Germinal center (tissue), 1 donor: Measurements from ENCODE around the gene ANKRD55.
"Not testable (repeated sequence)": the region's sequence is repeated elsewhere in the genome, so short reads cannot be mapped to it uniquely, and the experiment has no call there.

ENCODE experiments used
- DNase-seq: peaks from one replicate; pipeline ENCODE4 v3.0.0; 2012; ENCODE audit warnings: mixed read lengths, low spot score

Gene ANKRD55

GRCh38 chr5:56144211-56144610 is 88.9 kb downstream of the ANKRD55 start:
- DNase-seq = no peak

- DNase-seq = no peak
These were observed 89.8 kb downstream of the ANKRD55 start for GRCh38 chr5:56143373-56143714.

- DNase-seq = no peak
These were observed 90.3 kb downstream of the ANKRD55 start for GRCh38 chr5:56142614-56143372.

GRCh38 chr5:56142233-56142613 is 90.9 kb downstream of the ANKRD55 start:
- DNase-seq = no peak

DNA sequence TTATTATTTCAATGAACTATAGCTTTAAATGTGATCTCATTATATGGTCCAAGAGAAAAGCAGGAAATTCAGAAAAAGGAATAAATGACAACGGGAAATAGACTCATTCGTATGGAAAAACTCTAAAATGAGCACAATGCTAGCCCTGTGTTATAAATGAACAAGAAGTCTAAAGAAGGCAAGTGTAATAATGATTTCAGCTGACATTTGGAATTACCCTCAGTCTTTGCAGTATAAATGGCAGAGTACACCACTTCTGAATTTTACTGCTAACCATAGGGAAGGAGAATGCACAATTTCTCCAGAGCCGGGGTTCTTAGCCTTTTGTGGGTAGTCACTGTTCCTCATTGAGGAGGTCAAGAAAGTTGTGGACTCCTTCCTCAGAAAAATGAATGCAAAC is 93.1 kb downstream of the ANKRD55 start:
- DNase-seq = no peak

- DNase-seq = no peak
These were observed 102.5 kb downstream of the ANKRD55 start for GRCh38 chr5:56130664-56131063.

DNA sequence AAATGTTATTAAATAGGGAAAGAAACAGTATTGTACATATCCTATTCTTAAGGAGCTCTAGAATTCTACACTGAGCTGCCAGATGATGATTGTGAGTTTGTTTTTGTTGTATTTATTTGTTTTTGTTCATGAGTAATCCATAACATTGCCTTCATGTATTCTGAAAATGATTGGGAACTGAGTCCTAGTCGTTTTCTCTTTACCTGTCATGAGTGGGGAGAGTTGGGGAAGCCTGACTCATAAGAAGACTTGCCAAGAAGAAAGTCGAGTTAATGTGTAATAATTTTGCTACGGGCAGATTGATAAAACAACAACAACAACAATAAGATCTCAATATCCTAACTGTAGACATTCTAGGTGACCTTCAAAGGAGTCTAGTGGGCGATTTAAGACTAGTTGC is 103.8 kb downstream of the ANKRD55 start:
- no peak for DNase-seq

GRCh38 chr5:56128113-56128512 is 105.0 kb downstream of the ANKRD55 start:
- DNase-seq = no peak

- DNase-seq = no peak
These were observed 106.5 kb downstream of the ANKRD55 start for GRCh38 chr5:56126487-56127179.

GRCh38 chr5:56123531-56124243 is 109.4 kb downstream of the ANKRD55 start:
- DNase-seq = no peak

DNA sequence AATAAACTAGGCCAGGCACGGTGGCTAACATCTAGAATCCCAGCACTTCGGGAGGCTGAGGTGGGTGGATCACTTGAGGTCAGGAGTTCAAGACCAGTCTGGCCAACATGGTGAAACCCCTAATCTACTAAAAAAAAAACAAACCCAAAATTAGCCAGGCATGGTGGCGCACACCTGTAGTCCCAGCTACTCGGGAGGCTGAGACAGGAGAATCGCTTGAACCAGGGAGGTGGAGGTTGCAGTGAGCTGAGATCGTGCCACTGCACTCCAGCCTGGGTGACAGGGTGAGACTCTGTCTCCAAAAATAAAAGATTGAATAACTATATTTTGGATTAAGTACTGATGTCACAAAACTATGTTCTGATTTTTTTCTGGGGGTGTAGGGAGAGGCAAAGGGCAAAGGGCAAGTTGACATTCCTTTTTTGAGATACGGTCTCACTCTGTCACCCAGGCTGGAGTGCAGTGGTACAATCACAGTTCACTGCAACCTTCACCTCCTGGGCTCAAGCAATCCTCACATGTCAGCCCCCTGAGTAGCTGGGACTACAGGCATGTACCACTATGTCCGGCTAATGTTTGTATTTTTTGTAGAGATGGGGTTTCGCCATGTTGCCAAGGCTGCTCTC is 110.7 kb downstream of the ANKRD55 start:
- DNase-seq = not testable (repeated sequence)

GRCh38 chr5:56119050-56119449 is 114.1 kb downstream of the ANKRD55 start:
- no peak for DNase-seq

- DNase-seq = no peak
These were observed 116.5 kb downstream of the ANKRD55 start for GRCh38 chr5:56116599-56117141.

GRCh38 chr5:56115589-56115988 is 117.5 kb downstream of the ANKRD55 start:
- no peak for DNase-seq

- no peak for DNase-seq
These were observed 120.5 kb downstream of the ANKRD55 start for GRCh38 chr5:56112526-56113121.

- DNase-seq = no peak
These were observed 121.7 kb downstream of the ANKRD55 start for GRCh38 chr5:56111404-56111781.

DNA sequence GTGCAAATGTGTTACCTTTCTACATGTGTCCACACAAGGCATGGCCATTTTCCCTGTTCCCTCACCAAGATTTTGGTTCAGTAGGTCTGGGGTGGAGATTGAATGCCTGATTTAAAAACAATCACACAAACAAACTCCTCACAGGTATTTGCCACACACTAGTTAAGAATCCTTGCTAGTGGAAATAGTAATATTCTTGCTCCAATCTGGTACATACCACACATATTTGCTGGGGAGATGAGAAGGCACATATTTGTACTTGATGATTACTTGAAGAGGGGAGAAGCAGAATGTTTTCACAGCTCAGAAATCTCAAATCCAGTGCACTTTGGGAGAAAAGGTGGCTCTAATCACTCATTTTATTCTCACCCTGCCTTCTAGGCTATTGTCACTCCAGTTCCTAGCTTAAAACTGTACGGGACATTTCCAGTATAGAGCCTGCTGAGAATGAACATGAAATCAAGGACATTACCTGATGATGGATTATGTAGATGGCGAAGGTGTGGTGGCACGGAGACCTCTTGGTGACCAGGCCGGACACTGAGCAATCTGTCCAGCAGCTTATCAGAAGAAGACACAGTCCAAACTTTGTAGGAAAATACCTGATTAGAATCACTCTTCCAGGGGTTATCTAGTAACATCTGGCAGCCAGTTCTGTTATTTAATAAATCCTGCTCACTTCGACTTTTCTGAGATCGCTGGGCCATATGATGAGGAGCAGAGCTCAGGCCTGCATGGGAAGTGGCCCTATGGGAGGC is 122.3 kb downstream of the ANKRD55 start:
- no peak for DNase-seq

DNA sequence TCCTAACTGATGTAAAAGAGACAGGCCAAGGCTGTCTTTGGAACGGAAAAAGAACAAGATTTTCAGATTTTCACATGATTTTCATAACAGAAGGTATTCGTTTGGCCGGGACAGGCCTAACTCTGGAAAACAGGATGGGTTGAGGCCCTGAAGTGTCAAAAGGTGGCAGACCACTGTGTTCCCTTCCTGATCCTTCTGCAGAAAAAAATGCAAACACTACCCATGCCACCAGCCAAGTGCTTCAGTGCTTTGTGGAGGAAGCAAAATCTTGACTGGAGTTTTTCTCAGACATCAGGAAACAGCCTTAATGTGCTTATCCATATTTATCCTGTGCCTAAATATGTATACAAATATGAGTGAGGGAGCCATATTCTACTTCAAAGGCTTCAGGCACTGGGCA is 124.9 kb downstream of the ANKRD55 start:
- no peak for DNase-seq

- no peak for DNase-seq
These were observed 126.3 kb downstream of the ANKRD55 start for GRCh38 chr5:56106837-56107236.

DNA sequence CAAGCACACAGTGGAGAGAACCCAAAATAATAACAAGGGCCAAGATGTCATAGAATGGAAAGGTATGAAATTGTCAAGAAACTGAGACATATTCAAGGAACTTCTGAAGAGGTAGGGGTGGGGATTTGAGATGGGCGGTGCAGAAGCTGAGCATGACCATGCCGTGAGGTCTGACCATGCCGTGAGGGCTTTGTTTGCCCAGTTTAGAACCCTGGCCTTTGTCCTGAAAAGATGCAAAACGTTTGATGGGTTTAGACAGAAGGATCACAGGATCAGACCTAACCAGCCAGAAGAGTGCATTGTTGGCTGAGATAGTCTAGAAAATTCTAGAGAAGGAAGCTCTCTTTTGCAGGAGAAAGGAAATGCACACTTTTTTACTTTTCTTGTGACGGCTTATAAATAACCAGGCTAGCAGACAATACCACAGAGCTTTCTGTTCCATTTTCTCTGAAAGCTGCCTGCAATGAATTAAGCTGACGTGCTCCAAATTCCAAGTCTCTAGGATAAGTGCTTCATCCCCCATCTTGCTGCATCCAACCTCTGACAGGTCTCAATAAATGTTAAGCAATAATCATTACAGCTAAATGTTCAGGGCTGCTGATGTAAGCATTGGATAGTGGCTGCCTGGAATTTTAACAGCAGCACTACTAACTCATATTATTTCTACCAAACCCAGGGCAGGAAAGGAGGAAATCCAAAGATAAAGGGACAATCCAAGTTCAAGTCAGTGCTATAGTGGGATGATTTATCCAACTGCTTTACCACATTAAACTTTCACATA is 127.4 kb downstream of the ANKRD55 start:
- DNase-seq = no peak

DNA sequence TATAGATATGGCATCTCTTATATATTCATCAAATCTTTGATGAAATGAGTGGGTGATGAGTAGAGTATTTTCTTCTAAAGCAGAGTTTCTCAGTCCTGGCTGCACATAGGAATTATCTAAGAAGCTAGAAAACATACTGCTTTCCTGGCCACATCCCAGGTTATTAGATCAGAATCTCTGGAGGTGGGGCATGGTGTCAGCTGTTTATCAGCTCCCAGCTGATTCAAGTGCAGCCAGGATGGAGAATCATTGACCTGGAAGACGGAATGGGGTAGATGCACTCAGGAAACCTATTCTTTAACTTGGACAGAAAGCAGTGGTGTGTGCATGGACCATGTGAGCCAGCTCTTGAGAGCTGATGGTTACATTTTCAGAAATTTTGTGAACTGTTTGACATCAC is 130.2 kb downstream of the ANKRD55 start:
- DNase-seq = no peak
